Iris pigment epithelial cell (primary cell): ENCODE measurements around the gene TIAM2.

Experiments used
- DNase-seq: peaks from one replicate; pipeline ENCODE4 v3.0.0-alpha.2; 2011; ENCODE audit warnings: low read depth

Gene TIAM2

DNA sequence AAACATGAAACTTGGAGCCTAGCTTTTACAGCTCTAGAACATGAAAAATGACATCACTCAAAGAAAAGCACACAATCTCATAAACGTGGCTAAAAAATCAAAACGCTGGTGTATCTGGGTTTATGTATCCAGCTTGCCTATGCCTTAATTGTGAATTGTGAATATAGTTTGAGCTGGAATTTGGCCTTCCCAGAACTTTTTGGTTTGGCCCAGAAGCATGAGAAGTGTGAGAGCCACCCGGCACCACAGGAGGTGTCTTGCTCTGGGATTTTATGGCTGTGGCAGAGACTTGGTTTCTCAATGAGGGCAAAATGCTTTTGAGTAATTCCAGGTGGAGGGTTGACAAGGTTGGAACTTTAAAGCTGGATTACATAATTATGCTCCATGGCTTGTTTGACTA, 69.2 kb downstream of the TIAM2 start:
- DNase-seq: no peak

DNA sequence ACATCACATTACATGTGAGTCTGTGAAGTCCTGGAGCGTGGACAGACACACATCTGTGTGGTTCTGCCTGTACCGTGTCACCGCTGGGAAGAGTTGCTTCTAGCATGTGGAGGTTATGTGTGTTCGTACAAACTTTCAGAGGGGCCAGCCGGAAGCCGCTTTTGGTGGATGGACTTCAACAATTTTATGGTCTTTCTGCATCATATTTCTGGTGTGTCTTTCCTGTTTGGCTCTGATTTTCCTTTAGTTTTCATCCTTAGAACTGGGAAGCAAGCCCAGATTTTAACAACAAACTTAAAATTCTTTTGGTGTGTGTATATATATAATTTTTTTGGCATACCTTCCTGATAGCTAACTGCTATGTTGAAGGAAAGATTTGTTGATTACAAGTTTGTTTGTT, 71.2 kb downstream of the TIAM2 start:
- DNase-seq: peak; percentile 34

DNA sequence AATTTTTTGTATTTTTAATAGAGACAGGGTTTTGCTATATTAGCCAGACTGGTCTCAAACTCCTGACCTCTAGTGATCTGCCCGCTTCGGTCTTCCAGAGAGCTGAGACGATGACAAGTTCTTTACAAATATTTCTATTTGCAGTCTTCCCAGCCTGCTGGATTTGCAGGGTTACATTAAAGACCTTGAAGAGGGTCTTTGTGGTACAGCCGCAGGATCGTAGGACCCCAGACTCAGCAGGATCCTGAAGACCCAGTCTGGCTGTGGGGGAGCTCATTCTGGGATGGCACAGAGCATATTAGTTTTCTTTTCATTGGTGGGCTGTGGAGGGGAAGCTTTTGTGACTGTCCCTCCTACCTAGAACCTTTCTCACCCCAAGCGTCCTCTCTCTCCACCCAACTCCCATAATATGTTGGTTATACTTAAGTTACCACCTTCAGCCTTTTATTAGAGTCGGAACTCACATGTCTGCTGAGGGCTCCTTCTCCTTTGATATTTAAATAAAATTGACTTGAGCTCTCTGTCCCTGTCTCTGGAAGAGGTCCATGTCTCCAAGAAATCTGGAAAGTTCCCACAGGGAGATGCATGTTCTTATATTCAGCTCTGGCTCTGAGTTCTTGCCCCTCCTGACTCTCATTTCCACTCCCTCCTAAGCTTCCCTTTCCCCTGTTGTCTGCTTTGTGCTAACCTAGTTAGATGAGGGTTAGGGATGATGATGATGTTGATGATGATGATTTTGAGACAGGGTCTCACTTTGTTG, 72.0 kb downstream of the TIAM2 start:
- DNase-seq: no peak

DNA sequence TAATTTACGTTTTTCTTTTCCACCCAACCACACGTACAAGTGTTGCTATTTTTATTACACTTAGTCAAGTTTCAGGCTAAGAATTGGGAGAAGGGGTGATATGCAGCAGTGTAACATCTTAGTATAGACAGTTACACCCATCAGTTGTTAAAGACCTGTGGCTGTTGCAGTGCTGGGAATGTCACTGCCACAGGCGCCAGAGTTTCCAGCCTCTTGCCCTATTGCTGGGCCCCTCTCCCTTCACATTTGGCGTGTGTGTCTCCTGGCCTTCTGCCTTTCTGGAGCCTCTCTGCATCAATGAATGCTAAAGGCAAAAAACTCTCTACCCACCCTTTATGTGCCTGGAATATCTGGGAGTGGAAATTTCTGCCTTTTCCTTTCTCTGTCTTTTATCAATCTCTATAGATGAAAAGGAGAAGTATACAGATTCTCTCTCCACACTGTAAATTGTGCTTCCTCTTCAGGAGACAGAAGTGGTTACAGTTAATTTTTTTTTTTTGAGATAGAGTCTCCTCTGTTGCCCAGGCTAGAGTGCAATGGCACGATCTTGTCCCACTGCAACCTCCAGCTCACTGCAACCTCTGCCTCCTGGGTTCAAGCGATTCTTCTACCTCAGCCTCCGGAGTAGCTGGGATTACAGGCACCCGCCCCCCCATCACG, 73.0 kb downstream of the TIAM2 start:
- DNase-seq: no peak

DNA sequence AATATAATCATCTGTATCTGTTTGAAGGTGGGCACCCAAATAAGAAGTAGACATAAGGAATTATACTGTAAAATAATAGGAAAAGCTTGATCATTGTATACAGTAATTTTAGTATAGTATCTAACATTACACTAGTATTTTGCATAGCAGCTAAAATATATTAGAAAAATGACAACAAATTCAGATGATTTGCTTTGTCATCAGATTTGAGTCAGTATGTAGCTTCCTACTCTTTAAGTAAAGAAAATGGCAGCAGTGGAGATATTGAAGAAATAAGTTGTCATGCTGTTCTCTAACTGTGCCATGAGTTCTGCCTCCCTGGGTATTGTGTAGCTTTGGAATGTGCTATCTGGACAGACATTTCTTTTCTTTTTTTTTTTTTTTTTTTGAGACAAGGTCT, 74.4 kb downstream of the TIAM2 start:
- no peak for DNase-seq

DNA sequence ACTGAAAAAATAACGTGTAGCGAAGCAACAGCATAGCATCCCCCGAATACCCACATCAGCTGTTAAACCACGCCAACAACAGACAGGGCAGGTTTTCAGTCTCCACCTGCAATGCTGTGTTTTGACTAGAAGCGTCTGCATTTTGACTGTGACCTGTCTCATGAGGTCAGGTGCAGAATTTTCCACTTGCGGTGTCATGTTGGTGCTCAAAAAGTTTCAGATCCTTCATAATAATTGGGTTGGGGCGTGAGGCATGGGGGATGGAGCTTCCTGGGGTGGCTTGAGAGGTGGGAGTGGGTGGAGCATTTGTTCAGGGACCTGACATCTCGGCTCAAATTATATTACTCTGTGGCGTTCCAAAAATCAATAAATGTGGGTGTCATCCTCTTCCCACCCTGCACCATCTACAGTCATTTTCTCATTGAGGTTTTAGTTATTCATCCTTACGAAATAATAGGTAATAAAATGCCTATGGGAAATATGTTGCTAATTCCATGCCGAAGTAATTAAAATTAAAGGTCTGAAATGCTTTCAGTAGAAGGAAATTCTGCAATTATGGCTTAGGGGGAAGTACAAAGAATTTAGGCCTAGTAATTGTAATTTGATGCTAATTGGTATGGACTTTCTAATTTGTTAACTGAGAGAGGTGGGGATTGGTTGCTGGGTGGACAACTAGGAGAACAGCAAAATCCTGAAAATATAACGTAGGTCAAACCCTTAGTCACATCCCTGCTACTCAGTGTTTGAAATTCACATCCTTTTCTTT, 81.0 kb downstream of the TIAM2 start:
- no peak for DNase-seq

DNA sequence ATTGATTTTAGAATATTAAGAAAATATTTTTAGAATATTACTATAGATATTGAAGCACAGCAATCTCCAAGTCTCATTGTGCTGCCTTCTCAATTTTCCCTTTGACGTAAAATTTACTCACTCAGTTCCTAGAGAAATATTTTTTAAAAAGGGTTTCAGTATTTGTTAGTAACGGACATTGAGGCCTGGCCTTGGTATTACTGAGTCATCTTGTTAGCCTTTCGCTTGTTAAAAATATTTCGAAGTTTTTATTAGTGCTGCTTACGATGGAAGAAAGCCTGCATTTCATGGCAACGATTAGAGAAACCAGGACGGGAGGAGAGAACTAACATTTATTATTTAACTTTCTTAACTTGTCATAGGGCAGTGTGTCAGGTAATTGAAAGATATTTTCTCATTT, 82.2 kb downstream of the TIAM2 start:
- peak; percentile 82 for DNase-seq

DNA sequence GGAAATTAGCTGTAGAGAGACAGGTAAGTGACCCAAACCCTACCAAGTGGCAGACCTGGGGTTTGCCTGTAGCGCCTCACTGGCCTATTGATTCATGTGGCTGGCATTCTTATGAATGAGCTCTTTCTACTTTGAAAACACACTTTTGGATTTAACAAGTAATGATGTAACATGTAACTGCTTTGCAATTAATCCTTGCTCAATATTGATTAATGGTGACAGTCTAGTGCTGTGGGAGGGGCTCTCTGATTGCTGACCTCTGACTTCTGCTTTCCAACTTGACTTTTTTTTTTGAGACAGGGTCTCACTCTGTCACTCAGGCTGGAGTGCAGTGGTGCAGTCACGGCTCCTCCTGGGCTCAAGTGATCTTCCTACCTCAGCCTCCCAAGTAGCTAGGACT, 82.7 kb downstream of the TIAM2 start:
- no peak for DNase-seq

DNA sequence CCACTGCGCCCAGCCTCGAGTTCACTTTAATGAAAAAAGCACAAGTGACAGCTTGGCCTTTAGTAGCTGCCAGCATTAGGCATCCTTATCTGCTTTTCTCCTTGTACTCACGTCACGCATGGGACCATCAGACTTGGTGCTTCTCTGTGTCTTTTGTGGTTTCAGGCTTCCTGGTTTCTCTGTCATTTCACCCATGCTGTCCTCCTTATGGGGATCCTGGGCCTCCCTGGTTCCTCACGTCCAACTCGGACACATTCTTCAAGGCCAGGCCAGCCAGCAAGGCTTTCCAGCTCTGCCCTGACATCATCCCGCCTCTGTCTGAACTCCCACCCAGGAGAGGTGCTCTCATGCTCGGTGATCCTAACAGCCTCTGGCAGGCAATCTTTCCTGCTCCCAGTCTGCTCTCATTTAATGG, 83.2 kb downstream of the TIAM2 start:
- DNase-seq: peak; percentile 51

DNA sequence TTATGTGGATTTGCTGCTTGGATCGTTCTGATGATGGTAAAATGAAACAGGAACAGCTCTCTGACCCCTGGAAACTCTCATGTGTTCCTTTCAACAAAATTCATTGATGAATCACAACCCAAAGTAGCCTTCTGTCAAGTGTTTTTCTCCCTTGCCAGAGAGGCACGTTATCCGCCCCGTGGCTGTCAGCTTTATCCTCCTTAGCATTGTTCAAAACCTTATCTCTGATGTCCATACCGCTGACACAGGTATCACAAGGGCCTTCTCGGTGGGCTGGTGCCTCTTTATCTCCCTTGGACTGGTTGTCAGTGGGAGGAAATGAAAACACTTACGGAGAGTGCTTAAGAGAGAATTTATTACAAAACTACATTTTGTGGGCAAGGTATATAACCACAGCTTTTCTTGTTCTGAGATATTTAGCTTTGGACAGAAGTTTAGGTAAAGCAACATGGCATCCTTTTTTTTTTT, 84.9 kb downstream of the TIAM2 start:
- peak; percentile 60 for DNase-seq

DNA sequence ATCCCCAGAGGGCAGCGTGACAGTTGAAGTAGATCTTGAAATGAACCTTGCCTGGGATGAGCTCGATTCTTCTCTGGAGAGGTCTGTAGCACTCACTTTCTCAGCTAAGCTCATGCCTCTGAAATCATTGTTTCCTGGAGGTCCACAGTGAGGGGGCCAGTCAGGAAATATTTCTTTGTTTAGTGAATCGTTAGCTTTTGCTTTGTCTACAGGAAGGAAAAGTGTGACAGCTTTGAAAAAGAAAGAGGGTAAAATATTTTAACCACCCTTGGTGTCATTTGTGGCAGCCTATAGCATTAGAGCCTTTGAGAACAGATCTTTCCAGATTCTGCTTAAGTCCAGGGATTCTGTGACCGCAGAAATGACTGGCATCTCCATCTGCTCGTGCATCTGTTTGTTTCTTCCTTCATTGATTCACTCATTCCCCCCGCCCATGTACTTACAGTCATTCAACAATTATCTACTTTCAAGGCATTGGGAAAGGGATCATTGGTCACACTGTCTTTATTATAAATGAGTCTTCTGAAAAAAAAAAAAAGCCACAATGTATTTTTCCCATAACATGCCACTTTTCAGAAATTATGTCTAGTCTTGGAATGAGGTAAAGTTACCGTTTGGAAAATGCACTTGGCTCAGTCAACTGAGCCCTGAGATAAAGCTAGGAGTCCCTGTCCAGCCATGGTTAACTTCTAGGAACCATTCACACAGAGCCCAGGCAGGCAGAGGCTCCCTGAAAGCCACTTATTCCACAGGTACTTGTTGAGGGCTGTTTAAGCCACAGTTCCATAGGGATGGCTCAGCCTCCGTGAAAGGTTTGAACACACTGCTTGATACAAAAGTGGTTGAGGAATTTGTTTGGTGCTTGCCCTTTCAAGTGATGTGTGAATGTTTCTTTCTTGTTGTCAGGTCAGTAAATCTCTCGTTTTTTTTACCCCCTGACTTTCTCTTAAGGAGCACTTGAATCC, 86.0 kb downstream of the TIAM2 start:
- DNase-seq: peak; percentile 64

DNA sequence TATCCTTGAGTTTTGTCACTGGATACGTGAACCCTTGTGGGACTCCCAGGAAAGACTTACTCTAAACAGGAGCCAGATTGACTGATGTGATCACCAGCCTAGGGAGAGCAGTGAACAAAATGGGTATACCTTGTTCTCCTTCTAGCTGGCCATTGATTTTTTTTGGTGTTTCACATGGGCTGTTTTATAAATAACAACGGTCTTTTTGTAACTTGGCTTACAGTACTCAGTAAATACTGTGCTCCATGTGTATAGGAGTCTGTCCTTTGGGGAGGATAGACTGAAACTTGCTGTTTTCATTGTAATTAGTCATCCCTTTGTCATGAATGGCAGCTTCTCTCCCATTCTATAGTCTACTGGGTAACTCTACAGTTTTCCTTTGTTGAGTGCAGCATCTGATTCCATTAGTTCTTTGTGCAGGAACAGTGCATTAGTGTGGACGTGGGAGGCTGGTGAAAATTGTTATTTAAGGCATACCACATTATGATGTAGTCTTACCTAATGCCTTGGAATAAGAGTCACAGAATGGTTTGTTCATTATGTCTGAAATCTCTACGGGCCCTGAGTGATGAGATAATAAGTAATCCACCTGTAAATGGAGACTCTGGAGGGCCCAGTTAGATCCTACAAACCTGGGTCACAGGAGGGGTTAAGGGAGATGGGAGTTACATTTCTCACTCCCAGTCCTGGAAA, 89.5 kb downstream of the TIAM2 start:
- DNase-seq: peak; percentile 47

DNA sequence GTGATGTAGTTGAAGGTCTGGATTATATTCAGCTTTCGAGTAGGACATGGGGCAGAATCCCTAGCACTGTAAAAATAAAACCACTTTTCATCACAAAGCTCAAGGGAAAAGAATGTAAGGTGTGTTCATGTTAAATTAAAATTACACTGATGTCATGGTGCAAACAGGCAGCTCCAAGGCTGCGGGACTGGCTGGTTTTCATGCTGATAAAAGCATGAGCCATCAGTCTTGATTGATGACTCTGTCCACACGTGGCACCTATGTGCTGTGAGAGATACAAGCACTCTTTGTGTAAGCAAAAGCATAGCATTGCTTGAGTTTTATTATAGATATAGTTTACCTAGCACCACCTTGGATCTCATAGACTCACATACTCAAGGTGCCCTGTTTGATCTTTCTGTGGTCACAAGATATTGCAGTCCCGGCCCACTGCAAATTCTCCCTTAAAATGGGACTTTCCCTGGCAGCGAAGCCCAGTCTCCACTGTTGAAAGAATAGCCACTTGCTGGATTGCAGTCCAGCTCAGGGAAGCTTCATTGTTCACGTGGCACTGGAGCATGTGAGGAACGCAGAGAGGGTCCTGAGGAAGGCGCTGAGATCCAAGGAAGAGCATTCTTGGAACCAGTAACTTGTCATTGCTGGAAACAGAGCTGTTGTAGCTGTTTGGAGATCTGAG, 90.6 kb downstream of the TIAM2 start:
- DNase-seq: peak; percentile 66

DNA sequence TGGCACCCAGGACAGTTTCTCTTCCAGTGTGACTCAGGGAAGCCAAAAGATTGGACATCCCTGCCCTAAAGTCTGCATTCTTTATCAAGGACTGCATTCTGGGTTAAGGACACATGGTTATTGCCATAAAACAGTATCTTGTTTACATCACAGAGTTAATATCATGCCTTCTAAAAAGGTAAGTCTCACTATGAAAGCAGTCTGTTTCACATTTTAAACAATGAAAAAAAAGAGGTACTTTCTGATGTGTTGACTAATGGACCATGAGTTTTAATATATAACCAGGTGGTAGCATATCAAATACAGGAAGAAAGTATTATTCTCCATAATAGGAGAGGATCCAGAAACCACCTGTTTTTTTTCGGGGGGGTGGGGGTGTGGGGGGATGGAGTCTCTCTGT, 93.7 kb downstream of the TIAM2 start:
- DNase-seq: no peak

DNA sequence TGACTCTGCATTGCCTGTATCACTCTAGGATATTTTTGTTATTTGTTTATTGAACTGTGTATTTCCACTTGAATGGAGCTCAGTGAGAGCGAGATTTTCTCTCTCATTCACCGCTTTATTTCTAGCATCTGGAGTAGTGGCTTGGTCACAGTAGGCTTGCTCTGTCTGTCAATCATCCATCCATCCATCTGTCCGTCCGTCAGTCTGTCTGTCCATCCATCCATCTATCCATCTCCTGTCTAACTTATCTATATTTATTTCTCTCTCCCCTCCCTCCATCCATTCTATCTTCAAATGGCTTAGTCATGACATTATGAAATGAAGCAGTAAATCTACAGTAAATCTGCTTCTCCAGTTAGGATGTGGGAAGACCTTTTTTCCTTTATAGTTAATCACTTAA, 94.6 kb downstream of the TIAM2 start:
- peak; percentile 34 for DNase-seq

DNA sequence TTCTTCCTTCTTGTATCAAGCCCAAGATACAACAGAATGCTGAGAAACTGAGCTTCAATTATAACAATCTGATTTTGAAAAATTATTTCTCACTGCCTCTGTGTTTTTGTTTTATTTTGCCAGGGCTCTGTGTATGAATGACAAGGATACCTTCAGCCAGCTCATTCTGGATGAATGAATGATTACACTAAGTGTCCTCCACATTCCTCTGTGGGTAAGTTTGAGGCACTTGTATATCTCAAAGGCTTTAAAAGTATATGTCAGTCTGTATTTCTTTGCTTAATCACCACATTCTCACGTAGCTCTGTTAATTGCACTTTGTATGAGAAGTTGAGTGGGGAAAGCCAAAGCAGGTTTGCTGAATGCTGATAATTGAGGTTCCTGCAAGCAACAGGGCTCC, 95.1 kb downstream of the TIAM2 start:
- peak; percentile 57 for DNase-seq

DNA sequence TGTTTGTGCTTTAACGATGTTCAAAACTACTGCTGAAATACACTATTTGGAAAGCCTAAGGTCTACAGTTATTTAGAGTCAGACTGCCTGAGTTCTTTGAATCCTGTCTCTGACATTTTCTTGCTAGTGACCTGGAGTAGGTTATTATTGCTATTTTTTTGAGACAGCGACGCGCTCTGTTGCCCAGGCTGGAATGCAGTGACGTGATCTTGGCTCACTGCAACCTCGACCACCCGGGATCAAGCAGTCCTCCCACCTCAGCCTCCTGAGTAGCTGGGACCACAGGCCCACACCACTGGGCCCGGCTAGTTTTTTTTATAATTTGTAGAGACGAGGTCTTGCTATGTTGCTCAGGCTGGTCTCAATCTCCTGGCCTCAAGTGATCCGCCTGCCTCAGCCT, 96.6 kb downstream of the TIAM2 start:
- DNase-seq: no peak

DNA sequence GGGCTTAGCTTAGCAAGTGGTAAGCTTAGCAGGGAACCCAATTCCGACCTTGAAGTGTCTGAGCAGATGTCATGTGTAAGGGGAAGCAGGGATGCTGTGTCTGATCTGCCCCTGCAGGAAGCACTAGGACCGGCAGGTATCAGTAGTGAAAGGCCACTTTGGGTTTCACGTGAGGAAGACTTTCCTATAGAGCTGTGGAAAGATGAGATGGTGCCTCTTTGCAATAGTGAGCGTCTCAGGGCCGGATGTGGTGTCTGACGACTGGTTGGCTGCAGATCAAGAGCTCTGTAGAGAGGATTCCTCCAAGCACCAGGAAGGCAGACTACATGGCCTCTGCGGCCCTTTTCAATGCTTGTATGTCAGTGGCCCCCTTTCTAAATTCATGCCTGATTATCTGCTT, 98.3 kb downstream of the TIAM2 start:
- peak; percentile 58 for DNase-seq

DNA sequence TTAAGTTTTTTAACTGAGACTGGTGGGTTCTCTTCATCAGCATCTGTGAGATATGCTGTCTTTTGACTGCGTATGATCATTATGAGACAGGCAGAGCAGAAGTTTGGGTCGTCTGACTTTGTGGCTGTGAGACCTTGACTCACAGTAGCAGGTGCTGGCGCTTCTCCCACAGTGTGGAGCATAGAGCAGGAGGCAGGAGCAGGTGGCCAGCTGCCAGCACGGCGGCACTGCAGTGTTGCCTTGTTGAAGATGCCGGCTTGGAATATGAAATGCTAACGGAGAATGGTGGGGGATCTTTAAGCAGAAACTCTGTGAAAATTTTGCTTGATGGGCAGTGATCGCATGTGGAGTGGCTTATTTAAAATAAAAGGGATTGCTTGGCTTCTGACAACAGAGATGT, 105.0 kb downstream of the TIAM2 start:
- peak; percentile 39 for DNase-seq

DNA sequence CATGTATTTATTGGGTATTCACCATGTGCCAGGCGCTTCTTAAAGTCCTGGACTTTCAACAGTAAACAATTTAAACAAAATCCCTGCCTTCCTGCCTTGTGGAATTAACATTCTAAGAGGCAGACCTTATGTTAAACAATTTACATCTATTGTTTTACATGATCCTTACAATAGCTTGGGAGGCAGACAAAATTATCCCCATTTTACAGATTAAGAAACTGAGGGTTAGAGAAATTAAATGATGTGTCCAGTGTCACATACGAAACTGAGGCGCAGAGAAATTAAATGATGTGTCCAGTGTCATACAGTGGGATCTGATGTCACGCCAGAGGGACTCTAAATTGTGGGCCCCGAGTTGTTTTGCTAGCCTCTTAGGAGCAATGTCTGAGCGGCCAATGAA, 105.5 kb downstream of the TIAM2 start:
- DNase-seq: no peak
